GM12878 (cell line): ENCODE results near the gene TMEM174. TPM values are rescaled to one million over a fixed set of nuclear protein-coding genes. Genes with fewer than 3 reads are reported as not detected.

Source experiments
- ATAC-seq: fragments of 200-7000 bp; cut with Tn5 transposase; 3 replicates; pipeline ENCODE4 v1.9.1; 2020; ENCODE audit warnings: mild to moderate bottlenecking, moderate library complexity
- BruUV-seq: library from RNA; stranded (reverse); fragments of 400-500 nt; replicated peaks from 2 replicates; lab custom pipeline; 2021; lab: Mats Ljungman, UMichigan
- CTCF ChIA-PET: fragments of 300-600 bp; sonication (Branson Sonifier 250); formaldehyde crosslinking; extraction: SDS; loops from one replicate; lab custom pipeline; 2021; ENCODE audit warnings: inconsistent platforms; lab: Yijun Ruan, JAX
- POLR2A ChIA-PET: fragments of 350-600 bp; formaldehyde crosslinking; extraction: SDS; loops from one replicate; lab custom pipeline; 2021; ENCODE audit warnings: inconsistent platforms; lab: Charles Lee
- RAD21 ChIA-PET: fragments of 300-600 bp; sonication (Branson Sonifier 250); formaldehyde crosslinking; loops from one replicate; lab custom pipeline; 2023; ENCODE audit warnings: antibody characterized with exemption; ENCODE audit not compliant: unreplicated experiment; lab: Charles Lee
- SMC1A ChIA-PET: fragments of 300-600 bp; sonication (Branson Sonifier 250); formaldehyde crosslinking; loops from one replicate; lab custom pipeline; 2023; ENCODE audit not compliant: unreplicated experiment, uncharacterized antibody; lab: Charles Lee
- DNase-seq: peaks from one replicate; pipeline ENCODE4 v3.0.0-alpha.2; 2011; ENCODE audit warnings: low read depth, low spot score
- FAIRE-seq: peaks from 3 replicates; lab custom pipeline; 2011; peaks lifted over from hg19 to GRCh38; lab: Jason Lieb, UNC
- H2AFZ ChIP-seq: 2 replicates; pipeline ENCODE4 v1.6.0; 2011; ENCODE audit warnings: low read depth, low read length, control low read depth; ENCODE audit not compliant: control insufficient read depth
- H3K27ac ChIP-seq: 2 replicates; pipeline ENCODE4 v1.5.1; 2011; ENCODE audit warnings: control low read depth; ENCODE audit not compliant: control insufficient read depth, insufficient read depth
- H3K27me3 ChIP-seq, 2 experiments: replicated peaks in 1 of 2; 2 replicates each; pipeline versions ENCODE4 v1.6.0 to v1.6.1; 2011; ENCODE audit warnings: low read length in 1 of 2; ENCODE audit not compliant: control insufficient read depth in 2 of 2, insufficient read depth in 2 of 2
- H3K36me3 ChIP-seq, 2 experiments: 2 replicates each; pipeline ENCODE4 v1.5.1; 2011; ENCODE audit warnings: low read length in 1 of 2; ENCODE audit not compliant: control insufficient read depth in 2 of 2, insufficient read depth in 2 of 2
- H3K4me1 ChIP-seq: 2 replicates; pipeline ENCODE4 v1.6.1; 2011; ENCODE audit warnings: mild to moderate bottlenecking, low read length, moderate library complexity, mixed read lengths; ENCODE audit not compliant: control insufficient read depth, insufficient read depth
- H3K4me2 ChIP-seq: 2 replicates; pipeline ENCODE4 v1.6.0; 2011; ENCODE audit warnings: control low read depth; ENCODE audit not compliant: control insufficient read depth, insufficient read depth
- H3K4me3 ChIP-seq: fragments of 200-600 bp; sonication (generic); 2 replicates; pipeline ENCODE4 v1.5.1; 2016
- H3K79me2 ChIP-seq: 2 replicates; pipeline ENCODE4 v1.6.0; 2011; ENCODE audit warnings: low read length; ENCODE audit not compliant: control insufficient read depth, insufficient read depth
- H3K9ac ChIP-seq: 2 replicates; pipeline ENCODE4 v1.8.0; 2011; ENCODE audit warnings: low read length, control low read depth, mixed read lengths; ENCODE audit not compliant: control insufficient read depth, insufficient read depth
- H3K9me3 ChIP-seq: replicated peaks from 3 replicates; pipeline ENCODE4 v1.5.1; 2011; ENCODE audit warnings: mild to moderate bottlenecking, low read length; ENCODE audit not compliant: control insufficient read depth, insufficient read depth
- H4K20me1 ChIP-seq: 2 replicates; pipeline ENCODE4 v1.6.0; 2011; ENCODE audit not compliant: control insufficient read depth, insufficient read depth
- BACH1 ChIP-seq: fragments of 450-650 bp; IDR thresholded peaks from 2 replicates; pipeline ENCODE4 v1.6.1; 2017; ENCODE audit warnings: mild to moderate bottlenecking, borderline replicate concordance
- BCLAF1 ChIP-seq: fragments of 450-650 bp; IDR thresholded peaks from 2 replicates; pipeline ENCODE4 v1.6.1; 2017; ENCODE audit warnings: antibody characterized with exemption, mild to moderate bottlenecking, moderate library complexity
- DPF2 ChIP-seq: fragments of 450-650 bp; IDR thresholded peaks from 2 replicates; pipeline ENCODE4 v1.6.1; 2017; ENCODE audit warnings: mild to moderate bottlenecking
- HSF1 ChIP-seq: fragments of 150-350 bp; IDR thresholded peaks from 2 replicates; pipeline ENCODE4 v1.6.1; 2014; ENCODE audit warnings: mild to moderate bottlenecking, low read depth, low read length
- RAD21 ChIP-seq: IDR thresholded peaks from 2 replicates; pipeline ENCODE4 v1.6.1; 2011; ENCODE audit warnings: mild to moderate bottlenecking, low read depth, low read length, moderate library complexity; ENCODE audit not compliant: insufficient read depth
- RB1 ChIP-seq: fragments of 450-650 bp; formaldehyde crosslinking; IDR thresholded peaks from 2 replicates; pipeline ENCODE4 v1.6.1; 2017; ENCODE audit warnings: mild to moderate bottlenecking, borderline replicate concordance
- RUNX3 ChIP-seq: IDR thresholded peaks from 2 replicates; pipeline ENCODE4 v1.6.1; 2012; ENCODE audit warnings: low read length, inconsistent platforms
- SMAD1 ChIP-seq: fragments of 450-650 bp; IDR thresholded peaks from 2 replicates; pipeline ENCODE4 v1.6.1; 2018; ENCODE audit warnings: mild to moderate bottlenecking, low read depth; ENCODE audit not compliant: partially characterized antibody
- SMC3 ChIP-seq: IDR thresholded peaks from 2 replicates; pipeline ENCODE4 v1.6.1; 2011; ENCODE audit warnings: low read length, improper control_type of control experiment, borderline replicate concordance
- SPI1 ChIP-seq: IDR thresholded peaks from 2 replicates; pipeline ENCODE4 v1.6.1; 2011; ENCODE audit warnings: low read depth, mild to moderate bottlenecking, low read length, moderate library complexity, borderline replicate concordance; ENCODE audit not compliant: insufficient read depth
- WGBS: methylation state at CpG from one replicate; pipeline ENCODE4 v1.1.6; 2016; ENCODE audit warnings: low lambda C conversion rate; ENCODE audit not compliant: insufficient replicate concordance, insufficient coverage; ENCODE audit errors: missing lambda C conversion rate; 5-methylcytosine and 5-hydroxymethylcytosine counted together
- in situ Hi-C: fragments of 300-500 bp; cut with MboI; formaldehyde crosslinking; loops from 9 replicates; pipeline ENCODE4 v1.14.3; 2018; ENCODE audit warnings: mixed read lengths
- intact Hi-C: fragments of 100-400 bp; cut with micrococcal nuclease; formaldehyde crosslinking; loops from one replicate; pipeline ENCODE4 v1.14.2; 2022; ENCODE audit not compliant: unreplicated experiment
- polyA plus RNA-seq, 11 experiments: library from polyadenylated mRNA; depleted of rRNA in 4 of 11; unstranded in 6 of 11; stranded (reverse) in 5 of 11; fragments of >200 nt; fragmentation: Nextera tagmentation in 4 of 11; fragmentation: Illumina TruSeq in 1 of 11; extraction: Ambion mirVana in 4 of 11; extraction: Trizol in 1 of 11; gene quantifications; 1 replicate in 1 of 11; 2 replicates in 10 of 11; pipeline versions ENCODE4 v1.2.1 to v1.2.3, GENCODE V29; 2011 to 2016; ENCODE audit warnings: inconsistent platforms in 2 of 11, missing spikeins in 2 of 11, low read depth in 1 of 11
- total RNA-seq, 4 experiments: library from RNA; depleted of rRNA in 3 of 4; stranded (reverse); fragments of >200 nt in 3 of 4; fragmentation: Illumina TruSeq in 1 of 4; extraction: Trizol in 1 of 4; gene quantifications; 2 replicates each; pipeline versions ENCODE4 v1.2.1 to v1.2.3, GENCODE V29; 2013 to 2021
- TF ChIP-seq, protein P1 (sequence below), 3 experiments: IDR thresholded peaks in 2 of 3; conservative IDR thresholded peaks in 1 of 3; 2 replicates each; pipeline ENCODE4 v1.5.1; 2011; ENCODE audit warnings: low read depth in 3 of 3, low read length in 3 of 3, mild to moderate bottlenecking in 3 of 3, control low read depth in 2 of 3, moderate library complexity in 2 of 3, inconsistent platforms in 1 of 3, mixed read lengths in 1 of 3; ENCODE audit not compliant: control insufficient read depth in 2 of 3, insufficient read depth in 1 of 3; ENCODE audit errors: extremely low read depth in 1 of 3

The TMEM174 gene
- total and polyA plus RNA-seq, 10 of the 15 experiments (the other 5 are each of a cell fraction or from before 2014, with no cell fraction given): not detected

DNA sequence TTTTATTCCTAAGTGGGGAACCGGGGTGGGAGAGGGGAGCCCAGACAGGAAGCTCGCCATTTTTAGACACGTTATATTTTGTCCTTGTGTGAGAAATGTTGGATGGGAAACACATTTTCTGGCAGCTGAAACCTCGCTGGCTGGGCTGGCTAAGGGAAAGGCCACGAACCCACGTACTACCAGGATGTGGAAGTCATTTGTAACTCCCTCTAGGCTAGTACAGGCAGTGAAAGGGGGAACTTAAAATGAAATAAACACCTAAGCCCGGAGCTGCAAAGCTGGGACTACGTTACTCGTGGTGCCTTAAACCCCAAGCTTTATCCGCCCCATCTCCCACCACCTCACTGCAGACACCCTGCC is 42.5 kb downstream of the TMEM174 start (continued):
- TF ChIP-seq HSF1 (no peak), SPI1 (no peak), BCLAF1 (no peak), BACH1 (no peak), DPF2 (no peak)

- in situ Hi-C loops: no loop called here
- CTCF ChIA-PET: interaction anchor here (0.6 to 2.5 kb wide), 14 partner anchors 8 to 331 kb away, joined by 3 to 13 read pairs (median 4); no protein-coding TSS in a partner anchor
- Histone ChIP-seq H3K4me1 (peaks cover 7% of the 10 kb centered on the region), H3K36me3 (no peaks in the 10 kb centered on the region), H3K9me3 (no peaks in the 10 kb centered on the region), H3K27ac (no peak overlapping the region), H3K9ac (no peak overlapping the region), H2AFZ (no peak overlapping the region), H3K4me3 (no peak overlapping the region), H4K20me1 (no peaks in the 10 kb centered on the region), H3K4me2 (no peak overlapping the region), H3K79me2 (no peaks in the 10 kb centered on the region), H3K27me3 (peaks cover 14 to 16% of the 10 kb centered on the region in 2 experiments)
- RAD21 ChIA-PET: interaction anchor here (2.6 kb wide), 1 partner anchor 235 kb away, joined by 8 read pairs; no protein-coding TSS in a partner anchor
- TF ChIP-seq RAD21 (peak; percentile 27; the same call in 1 of the 2 replicates), RB1 (0 out of 2 replicates have a peak, but pooled peaks have one; percentile 33), SMC3 (peak; percentile 50; the same call in 1 of the 2 replicates), RUNX3 (0 out of 2 replicates have a peak, but pooled peaks have one; percentile 8), SMAD1 (no peak)
- TF ChIP-seq, protein P1, sequence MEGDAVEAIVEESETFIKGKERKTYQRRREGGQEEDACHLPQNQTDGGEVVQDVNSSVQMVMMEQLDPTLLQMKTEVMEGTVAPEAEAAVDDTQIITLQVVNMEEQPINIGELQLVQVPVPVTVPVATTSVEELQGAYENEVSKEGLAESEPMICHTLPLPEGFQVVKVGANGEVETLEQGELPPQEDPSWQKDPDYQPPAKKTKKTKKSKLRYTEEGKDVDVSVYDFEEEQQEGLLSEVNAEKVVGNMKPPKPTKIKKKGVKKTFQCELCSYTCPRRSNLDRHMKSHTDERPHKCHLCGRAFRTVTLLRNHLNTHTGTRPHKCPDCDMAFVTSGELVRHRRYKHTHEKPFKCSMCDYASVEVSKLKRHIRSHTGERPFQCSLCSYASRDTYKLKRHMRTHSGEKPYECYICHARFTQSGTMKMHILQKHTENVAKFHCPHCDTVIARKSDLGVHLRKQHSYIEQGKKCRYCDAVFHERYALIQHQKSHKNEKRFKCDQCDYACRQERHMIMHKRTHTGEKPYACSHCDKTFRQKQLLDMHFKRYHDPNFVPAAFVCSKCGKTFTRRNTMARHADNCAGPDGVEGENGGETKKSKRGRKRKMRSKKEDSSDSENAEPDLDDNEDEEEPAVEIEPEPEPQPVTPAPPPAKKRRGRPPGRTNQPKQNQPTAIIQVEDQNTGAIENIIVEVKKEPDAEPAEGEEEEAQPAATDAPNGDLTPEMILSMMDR (IDR thresholded peaks at IDR 0.05 in 2 of 3, conservative IDR thresholded peaks at IDR 0.05 in 1 of 3; ENCODE audit: control insufficient read depth in 2 of 3, extremely low read depth in 1 of 3, insufficient read depth in 1 of 3, low read depth in 3 of 3, low read length in 3 of 3): peak; percentile 55 to 70 (median 56); a peak in 5 of 6 replicates
- 19% methylated on average over 56 of the region's 67 CpGs for WGBS
- SMC1A ChIA-PET: interaction anchor here (0.7 to 1.1 kb wide), 2 partner anchors 9 to 14 kb away, joined by 3 to 5 read pairs; no protein-coding TSS in a partner anchor
- DNase-seq (no peak), ATAC-seq (peak; percentile 99), FAIRE-seq (no peak)
- POLR2A ChIA-PET: interaction anchor here (0.7 kb wide), 1 partner anchor 240 kb away, joined by 3 read pairs; no protein-coding TSS in a partner anchor
- no TSS peak for BruUV-seq
- intact Hi-C loops: loop anchor here (2.0 kb wide), 1 partner anchor 235 kb away; no protein-coding TSS in a partner anchor
Observed at GRCh38 chr5:73215891-73216610, 43.1 kb downstream of the TMEM174 start.
